SK-MEL-5 (cell line): Measurements from ENCODE around the gene LHPP. TPM values are rescaled to one million over a fixed set of nuclear protein-coding genes. Genes with fewer than 3 reads are reported as not detected.

ENCODE experiments used
- DNase-seq: peaks from one replicate; pipeline ENCODE4 v3.0.0-alpha.2; 2016; ENCODE audit warnings: low read depth, low spot score
- in situ Hi-C: cut with HindIII; loops from 2 replicates; pipeline ENCODE4 v1.10.0; 2016; ENCODE audit warnings: low sequenced_read_pairs, high pct_unique_total_duplicates, low pct_unique_long_range_greater_than_20kb
- total RNA-seq: library from RNA; depleted of rRNA; stranded (reverse); fragments of >200 nt; shearing (Covaris generic); gene quantifications from 2 replicates; pipeline ENCODE4 v1.2.3, GENCODE V29; 2014

The LHPP gene
- total RNA-seq, 1 experiment from 2014 or later = 4.7 TPM

DNA sequence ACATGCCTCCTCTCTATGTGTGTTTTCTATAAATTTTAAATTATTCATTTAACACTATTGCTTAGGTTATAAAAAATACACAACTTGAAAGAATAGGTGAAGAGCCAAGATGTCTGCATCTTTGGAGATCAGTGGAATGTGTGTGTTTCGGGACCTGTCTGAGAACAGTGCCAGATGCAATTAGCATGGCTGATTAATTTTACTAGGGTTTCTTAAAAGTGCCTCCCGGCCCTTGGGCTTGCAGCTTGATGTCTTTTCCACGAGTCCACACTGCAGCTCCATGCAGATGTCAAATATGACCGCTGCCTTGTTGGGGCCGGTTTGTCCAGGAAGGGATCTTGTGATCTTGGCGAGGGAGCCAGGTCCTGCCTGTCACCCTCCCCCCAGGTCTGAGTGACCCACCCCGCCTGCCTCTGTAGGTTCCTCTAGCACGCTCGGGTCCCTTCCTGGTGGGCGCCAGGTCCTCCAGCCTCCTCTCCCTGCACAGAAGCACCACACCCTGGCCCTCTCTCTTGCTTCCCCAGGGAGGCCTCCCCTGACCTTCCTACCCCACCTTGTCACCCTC is 20.7 kb downstream of the LHPP start:
- in situ Hi-C loops = no loop called here
- no peak for DNase-seq

DNA sequence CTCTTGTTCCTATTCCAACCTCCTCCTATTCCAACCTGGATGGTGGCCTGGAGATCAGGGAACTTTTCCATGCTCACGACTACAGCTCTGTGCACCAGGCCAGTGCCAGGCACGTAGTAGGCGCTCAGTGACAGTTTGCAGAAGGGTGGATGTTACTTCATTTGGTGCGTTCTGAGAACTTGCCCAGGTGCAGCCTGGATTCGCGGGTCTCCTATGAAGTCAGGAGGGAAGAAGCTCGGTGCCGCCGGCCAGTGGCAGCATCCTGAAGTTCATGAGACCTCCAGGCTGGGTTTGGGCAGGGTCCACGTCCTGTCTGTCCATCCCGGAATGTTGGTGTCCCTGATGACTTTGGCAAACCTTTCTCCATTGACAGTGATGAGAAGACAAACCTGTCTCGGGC is 21.3 kb downstream of the LHPP start:
- in situ Hi-C loops = no loop called here
- no peak for DNase-seq

DNA sequence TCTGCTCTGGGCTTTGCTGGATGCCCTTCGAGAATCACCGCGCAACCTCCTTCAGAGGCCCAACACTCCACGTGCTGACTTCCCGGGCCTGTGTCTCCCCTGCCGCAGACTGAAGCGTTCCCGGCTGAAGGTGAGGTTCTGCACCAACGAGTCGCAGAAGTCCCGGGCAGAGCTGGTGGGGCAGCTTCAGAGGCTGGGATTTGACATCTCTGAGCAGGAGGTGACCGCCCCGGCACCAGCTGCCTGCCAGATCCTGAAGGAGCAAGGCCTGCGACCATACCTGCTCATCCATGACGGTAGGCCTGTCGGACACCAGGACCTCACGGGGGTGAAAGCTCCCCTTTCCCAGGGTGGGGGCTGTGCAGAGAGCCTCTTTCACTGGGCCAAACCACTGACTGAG is 22.4 kb downstream of the LHPP start:
- no peak for DNase-seq
- in situ Hi-C loops = no loop called here

DNA sequence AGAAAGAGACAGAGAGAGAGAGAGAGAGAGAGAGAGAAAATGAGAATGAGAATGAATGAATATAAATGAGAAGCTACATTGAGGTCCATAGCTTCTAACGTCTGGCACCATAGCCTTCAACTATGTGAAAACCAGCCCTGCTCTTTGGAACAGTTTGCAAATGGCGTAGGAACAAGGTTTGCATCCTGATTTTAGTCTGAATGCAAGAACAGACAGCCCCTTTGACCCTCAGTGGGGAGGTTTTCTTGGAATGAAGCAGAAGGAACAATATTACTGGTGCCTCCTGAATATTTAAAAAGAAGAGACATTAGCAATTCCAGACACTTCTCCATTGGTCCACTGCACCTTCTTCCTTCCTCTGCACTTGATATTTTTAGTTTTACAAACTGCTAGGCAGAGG is 23.0 kb downstream of the LHPP start:
- in situ Hi-C loops = no loop called here
- no peak for DNase-seq

DNA sequence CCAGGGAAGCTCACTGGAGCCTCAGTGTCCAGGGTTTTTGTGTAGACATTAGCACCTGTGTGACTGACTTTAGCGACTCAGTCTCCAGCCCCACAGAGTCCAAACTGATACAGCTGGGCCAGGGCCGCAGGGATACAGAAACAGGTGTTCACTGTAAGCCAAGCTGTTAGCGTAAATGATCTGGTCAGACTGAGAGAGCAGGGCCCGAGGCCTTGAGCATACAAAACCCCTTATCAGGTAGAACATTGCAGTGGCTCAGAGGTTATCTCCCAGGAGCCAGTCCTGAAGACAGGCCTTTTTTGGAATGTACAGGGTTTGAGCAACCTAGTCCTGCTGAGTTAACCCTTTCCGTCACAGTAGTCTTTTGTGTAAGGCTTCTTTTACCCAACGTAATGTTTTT is 25.0 kb downstream of the LHPP start:
- DNase-seq = no peak
- in situ Hi-C loops = no loop called here

GRCh38 chr10:124491105-124491504 is 29.5 kb downstream of the LHPP start:
- DNase-seq = no peak
- in situ Hi-C loops = no loop called here

- in situ Hi-C loops = no loop called here
- no peak for DNase-seq
Measured at GRCh38 chr10:124492266-124492665, 30.6 kb downstream of the LHPP start.

DNA sequence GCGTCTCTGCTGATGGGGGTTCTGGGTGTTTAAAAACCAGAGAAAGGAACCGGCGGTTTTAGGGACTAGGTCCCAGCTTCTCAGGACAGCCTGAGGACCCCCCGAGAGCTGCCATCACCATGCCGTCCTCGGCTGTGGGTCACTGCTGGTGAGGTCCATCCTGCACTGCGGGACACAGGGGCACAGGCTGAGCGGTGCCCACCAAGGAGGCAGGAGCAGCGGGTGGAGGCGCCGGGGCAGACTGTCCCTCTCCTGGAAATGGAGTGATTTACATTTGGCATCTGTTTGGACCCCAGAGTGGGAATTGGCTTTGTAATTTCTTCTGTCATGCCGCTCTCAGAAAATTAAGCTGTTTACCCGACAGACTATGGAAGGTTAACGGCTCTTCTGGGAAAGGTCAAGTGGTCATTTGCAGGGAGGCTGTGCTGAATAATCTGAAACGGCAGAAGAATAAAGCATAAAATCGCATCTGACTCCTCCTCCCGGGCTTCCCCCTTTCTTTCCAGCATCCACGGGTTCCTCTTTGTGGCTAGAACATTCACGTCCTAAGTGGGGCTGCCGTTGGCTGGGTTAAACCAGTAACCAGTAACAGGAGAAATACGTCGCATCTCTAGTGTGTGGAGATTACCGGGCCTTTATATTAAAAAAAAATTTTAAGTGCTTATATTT is 31.7 kb downstream of the LHPP start:
- no peak for DNase-seq
- in situ Hi-C loops = no loop called here

DNA sequence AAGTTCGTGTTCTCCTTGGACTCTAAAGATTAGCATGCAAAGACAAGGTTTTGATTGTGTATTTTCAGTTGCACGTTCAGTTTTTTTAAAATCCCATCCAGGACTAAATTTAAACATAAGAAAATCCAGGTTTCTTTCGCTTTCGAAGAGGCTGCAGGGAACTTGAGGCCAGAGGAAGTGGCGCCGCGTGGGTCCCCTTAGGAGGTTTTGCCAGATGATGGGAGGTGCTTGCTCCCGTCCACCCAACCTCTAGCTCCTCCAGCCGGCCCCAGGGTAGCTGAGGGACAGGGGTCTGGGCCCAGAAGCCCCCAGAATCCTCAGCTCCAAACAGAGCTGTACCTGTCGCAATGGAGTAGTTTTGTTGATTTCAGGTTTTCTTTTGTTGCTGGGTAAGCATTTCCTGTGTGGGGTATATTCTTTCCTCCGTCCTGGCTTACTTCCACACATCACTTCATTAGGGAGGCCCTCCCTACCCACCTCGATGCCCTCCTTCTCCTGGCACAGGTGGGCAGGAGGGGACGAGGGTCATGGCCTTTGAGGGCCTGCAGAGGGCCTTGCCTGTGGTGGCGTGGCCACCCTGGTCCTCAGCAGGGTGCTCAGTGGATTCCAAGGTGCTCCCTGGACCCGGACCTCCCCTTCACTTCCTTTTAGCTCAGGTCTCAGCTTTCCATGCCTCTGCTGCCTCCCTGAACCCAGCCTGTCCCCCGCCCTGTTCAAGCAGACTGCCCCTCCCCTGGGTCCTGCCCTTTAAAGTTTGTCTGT is 32.6 kb downstream of the LHPP start:
- DNase-seq = no peak
- in situ Hi-C loops = no loop called here

DNA sequence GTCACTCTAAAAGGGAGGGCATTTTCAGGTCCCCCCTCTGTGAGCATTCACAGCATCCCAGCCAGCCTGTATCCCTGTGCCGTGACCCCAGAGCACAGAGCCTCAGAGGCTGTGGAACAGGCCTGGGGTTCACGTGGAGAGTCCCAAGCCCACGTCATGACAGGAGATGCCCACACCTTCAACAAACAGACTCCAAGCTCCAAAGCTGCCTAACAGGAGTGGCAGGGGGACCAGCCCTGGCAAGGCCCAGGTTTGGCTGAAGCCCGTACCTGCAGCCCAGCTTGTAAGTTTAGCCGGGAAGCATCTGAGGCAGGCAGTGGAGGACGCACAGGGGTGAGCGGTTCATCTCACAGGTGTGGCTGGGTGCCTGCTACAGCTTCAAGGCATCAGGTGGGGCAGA is 33.5 kb downstream of the LHPP start:
- in situ Hi-C loops = no loop called here
- DNase-seq = no peak

- DNase-seq = no peak
- in situ Hi-C loops = no loop called here
Measured at GRCh38 chr10:124495725-124496124, 34.1 kb downstream of the LHPP start.

GRCh38 chr10:124496150-124496549 is 34.5 kb downstream of the LHPP start:
- DNase-seq = no peak
- in situ Hi-C loops = no loop called here

DNA sequence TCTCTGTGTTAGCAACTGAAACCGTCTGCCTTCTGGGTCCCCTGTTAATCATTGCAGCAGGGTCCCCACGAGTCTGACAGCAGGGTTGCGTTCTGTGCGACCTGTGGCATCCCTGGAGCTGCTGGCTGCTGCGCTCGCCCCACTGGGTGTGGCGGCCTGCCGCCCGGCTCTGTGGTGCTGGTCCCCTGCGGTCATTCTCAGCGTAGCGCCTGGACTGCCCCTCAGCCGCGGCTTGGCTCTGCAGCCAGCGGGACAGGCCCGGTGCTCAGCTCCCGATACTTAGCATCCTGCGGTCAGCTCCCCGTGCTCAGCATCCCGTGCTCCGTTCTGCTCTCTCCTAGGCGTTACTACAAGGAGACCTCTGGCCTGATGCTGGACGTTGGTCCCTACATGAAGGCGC is 35.0 kb downstream of the LHPP start:
- in situ Hi-C loops = no loop called here
- DNase-seq = no peak

GRCh38 chr10:124497196-124497881 is 35.7 kb downstream of the LHPP start:
- in situ Hi-C loops = no loop called here

DNA sequence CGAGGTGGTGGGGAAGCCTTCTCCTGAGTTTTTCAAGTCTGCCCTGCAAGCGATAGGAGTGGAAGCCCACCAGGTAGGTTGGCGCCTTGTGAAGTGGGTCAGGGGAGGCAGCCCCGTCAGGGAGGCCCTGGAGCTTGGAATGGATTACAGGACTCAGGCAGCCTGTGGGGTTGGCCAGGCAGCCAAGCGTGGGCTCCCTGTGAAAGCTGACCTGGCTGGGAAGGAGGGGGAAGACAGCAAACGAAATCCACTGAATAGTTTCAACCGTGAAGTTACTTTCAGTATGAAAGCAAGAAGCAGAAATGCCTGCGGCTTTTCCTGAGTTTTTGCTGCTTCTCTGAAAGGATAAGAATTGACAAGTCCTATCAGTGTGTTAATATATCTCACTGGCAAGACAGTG is 36.4 kb downstream of the LHPP start:
- in situ Hi-C loops = no loop called here
- no peak for DNase-seq

More at GRCh38 chr10:124497196-124497881, 35.7 kb downstream of the LHPP start:
- DNase-seq = no peak

DNA sequence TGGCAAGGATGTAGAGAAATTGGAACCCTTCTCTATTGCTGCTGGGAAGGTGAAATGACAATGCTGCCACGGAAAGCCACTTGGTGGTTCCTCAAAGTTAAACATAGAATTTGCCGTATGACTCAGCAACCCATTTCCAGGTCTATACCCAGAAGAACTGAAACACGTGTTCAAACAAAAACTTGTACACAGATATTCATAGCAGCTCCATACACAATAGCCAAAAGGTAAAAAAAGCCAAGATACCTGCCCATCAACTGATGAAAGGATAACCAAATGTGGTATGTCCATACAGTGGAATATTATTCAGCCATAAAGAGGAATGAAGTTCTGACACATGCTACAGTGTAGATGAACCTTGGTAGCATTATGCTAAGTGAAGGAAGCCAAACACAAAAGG is 39.1 kb downstream of the LHPP start:
- in situ Hi-C loops = no loop called here
- no peak for DNase-seq

DNA sequence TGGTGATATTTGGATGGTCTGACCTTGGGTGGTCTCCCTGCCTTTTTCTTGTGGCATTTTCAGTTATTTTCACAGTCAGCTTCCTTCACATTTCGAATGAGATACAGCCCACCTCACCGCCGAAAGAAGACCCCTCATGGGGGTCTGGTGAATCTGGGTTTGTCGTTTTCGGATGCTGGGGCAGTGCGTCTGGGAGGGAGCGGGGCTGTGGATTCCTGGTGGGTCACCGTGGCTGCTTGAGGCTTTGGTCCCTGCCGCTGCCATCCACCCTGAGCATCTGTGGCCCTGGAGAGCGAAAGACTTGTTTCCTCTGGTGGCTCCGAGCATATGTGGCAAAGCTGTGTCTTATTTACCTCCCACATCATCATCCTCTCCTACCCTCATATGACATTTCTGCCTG is 43.1 kb downstream of the LHPP start:
- in situ Hi-C loops = no loop called here
- DNase-seq = no peak

- in situ Hi-C loops = no loop called here
- DNase-seq = no peak
Measured at GRCh38 chr10:124505279-124505678, 43.7 kb downstream of the LHPP start.
